ENCODE data around the gene C1orf232. TPM values are rescaled to one million over a fixed set of nuclear protein-coding genes. Genes with fewer than 3 reads are reported as not detected.

C1orf232 gene
- total and polyA plus RNA-seq, 9 of the 15 experiments (the other 6 are each of a cell fraction or from before 2014, with no cell fraction given): not detected

- TF ChIP-seq, protein P1, sequence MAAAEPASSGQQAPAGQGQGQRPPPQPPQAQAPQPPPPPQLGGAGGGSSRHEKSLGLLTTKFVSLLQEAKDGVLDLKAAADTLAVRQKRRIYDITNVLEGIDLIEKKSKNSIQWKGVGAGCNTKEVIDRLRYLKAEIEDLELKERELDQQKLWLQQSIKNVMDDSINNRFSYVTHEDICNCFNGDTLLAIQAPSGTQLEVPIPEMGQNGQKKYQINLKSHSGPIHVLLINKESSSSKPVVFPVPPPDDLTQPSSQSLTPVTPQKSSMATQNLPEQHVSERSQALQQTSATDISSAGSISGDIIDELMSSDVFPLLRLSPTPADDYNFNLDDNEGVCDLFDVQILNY (CRISPR knock-in tag; IDR thresholded peaks at IDR 0.05): no peak
- TF ChIP-seq EP300 (IDR thresholded peaks at IDR 0.05; ENCODE audit: low read length): no peak
- TF ChIP-seq SMARCE1 (IDR thresholded peaks at IDR 0.05): no peak
- TF ChIP-seq, protein P2, sequence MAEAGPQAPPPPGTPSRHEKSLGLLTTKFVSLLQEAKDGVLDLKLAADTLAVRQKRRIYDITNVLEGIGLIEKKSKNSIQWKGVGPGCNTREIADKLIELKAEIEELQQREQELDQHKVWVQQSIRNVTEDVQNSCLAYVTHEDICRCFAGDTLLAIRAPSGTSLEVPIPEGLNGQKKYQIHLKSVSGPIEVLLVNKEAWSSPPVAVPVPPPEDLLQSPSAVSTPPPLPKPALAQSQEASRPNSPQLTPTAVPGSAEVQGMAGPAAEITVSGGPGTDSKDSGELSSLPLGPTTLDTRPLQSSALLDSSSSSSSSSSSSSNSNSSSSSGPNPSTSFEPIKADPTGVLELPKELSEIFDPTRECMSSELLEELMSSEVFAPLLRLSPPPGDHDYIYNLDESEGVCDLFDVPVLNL (CRISPR knock-in tag; IDR thresholded peaks at IDR 0.05; ENCODE audit: low read depth): no peak
- TF ChIP-seq RFX7 (CRISPR knock-in tag; IDR thresholded peaks at IDR 0.05): no peak
- TF ChIP-seq TCF7L2 (IDR thresholded peaks at IDR 0.05; ENCODE audit: low read depth, low read length): no peak
Observed at GRCh38 chr1:26148887-26149286, 19.9 kb downstream of the C1orf232 start (continued).

- in situ Hi-C loops (cut with MboI): loop anchor here (5.0 kb wide), 3 partner anchors 39 to 249 kb away; no protein-coding TSS in a partner anchor
- Histone ChIP-seq H3K4me3 (no peak overlapping the region), H3K9ac (ENCODE audit: insufficient read depth in 1 of 2, low read depth in 2 of 2, low read length in 2 of 2) (peak overlapping the region in 1 of 2 experiments; percentile 46; a peak in 1 of 4 replicates), H3K27me3 (ENCODE audit: control insufficient read depth in 2 of 2, insufficient read depth in 2 of 2, low read length in 2 of 2) (no peaks in the 10 kb centered on the region), H2AFZ (ENCODE audit: low read depth, low read length) (no peak overlapping the region; the same call in 1 of the 2 replicates), H3K27ac (ENCODE audit: extremely low read depth, low read depth, low read length) (no peak overlapping the region), H3K9me1 (ENCODE audit: control insufficient read depth, insufficient read depth, low read length) (no peaks in the 10 kb centered on the region), H3K9me3 (replicated peaks; ENCODE audit: control insufficient read depth, insufficient read depth, low read depth, low read length) (no peaks in the 10 kb centered on the region), H3K36me3 (ENCODE audit: control insufficient read depth, insufficient read depth, low read length) (no peaks in the 10 kb centered on the region), H3K4me1 (replicated peaks in 1 of 2; ENCODE audit: control insufficient read depth in 2 of 2, insufficient read depth in 2 of 2, low read length in 2 of 2) (peaks cover 12 to 17% of the 10 kb centered on the region in 2 experiments; a peak in 4 of 5 replicates), H3K79me2 (ENCODE audit: control insufficient read depth, insufficient read depth, low read length) (no peaks in the 10 kb centered on the region), H3K4me2 (ENCODE audit: insufficient read depth, low read length) (no peak overlapping the region), H4K20me1 (replicated peaks; ENCODE audit: control insufficient read depth, insufficient read depth, low read length) (no peaks in the 10 kb centered on the region)
- BruUV-seq (replicated peaks): no TSS peak
- 18% methylated on average over 2 of the region's 6 CpGs for WGBS (ENCODE audit: insufficient coverage, low coverage, missing lambda C conversion rate)
- no peak for DNase-seq (ENCODE audit: extremely low read depth in 1 of 4, low spot score in 3 of 4)
- FAIRE-seq: no peak
- TF ChIP-seq ZNF253 (CRISPR knock-in tag; conservative IDR thresholded peaks at IDR 0.05) (no peak), ZFPM2 (CRISPR knock-in tag; IDR thresholded peaks at IDR 0.05) (no peak), USF2 (CRISPR knock-in tag; IDR thresholded peaks at IDR 0.05) (0 out of 2 replicates have a peak, but pooled peaks have one; percentile 4), SMARCA4 (IDR thresholded peaks at IDR 0.05) (no peak), FOXJ2 (tag; IDR thresholded peaks at IDR 0.05) (no peak)
- ATAC-seq: no peak
- intact Hi-C loops (cut with micrococcal nuclease): loop anchor here (1.0 to 5.0 kb wide), 3 partner anchors 41 to 249 kb away; no protein-coding TSS in a partner anchor
- ChIA-PET POLR2A (interaction anchor here (1.4 to 9.1 kb wide), 5 partner anchors 10 to 111 kb away, joined by 3 to 237 read pairs (median 11); no protein-coding TSS in a partner anchor), CTCF (ENCODE audit: low intra/inter-chr PET ratio) (interaction anchor here (1.0 to 5.1 kb wide), 3 partner anchors 33 to 109 kb away, joined by 3 to 114 read pairs (median 65); no protein-coding TSS in a partner anchor)
Observed at GRCh38 chr1:26145960-26146294, 22.8 kb downstream of the C1orf232 start.
